Retinal pigment epithelial cell (primary cell): ENCODE measurements around the gene CPT1C.
A peak's percentile ranks its signal among the peaks of the same experiment; 100 is the strongest.

Experiments
- DNase-seq: peaks from one replicate; pipeline ENCODE4 v3.0.0-alpha.2; 2010; ENCODE audit warnings: low read depth
- H3K4me3 ChIP-seq: 2 replicates; pipeline ENCODE4 v1.5.1; 2011; ENCODE audit warnings: mild to moderate bottlenecking, low read length, control low read depth, moderate library complexity
- TF ChIP-seq, protein P1 (sequence below): conservative IDR thresholded peaks from 2 replicates; pipeline ENCODE4 v1.5.1; 2011; ENCODE audit warnings: low read depth, low read length, control low read depth, inconsistent platforms

Gene CPT1C

DNA sequence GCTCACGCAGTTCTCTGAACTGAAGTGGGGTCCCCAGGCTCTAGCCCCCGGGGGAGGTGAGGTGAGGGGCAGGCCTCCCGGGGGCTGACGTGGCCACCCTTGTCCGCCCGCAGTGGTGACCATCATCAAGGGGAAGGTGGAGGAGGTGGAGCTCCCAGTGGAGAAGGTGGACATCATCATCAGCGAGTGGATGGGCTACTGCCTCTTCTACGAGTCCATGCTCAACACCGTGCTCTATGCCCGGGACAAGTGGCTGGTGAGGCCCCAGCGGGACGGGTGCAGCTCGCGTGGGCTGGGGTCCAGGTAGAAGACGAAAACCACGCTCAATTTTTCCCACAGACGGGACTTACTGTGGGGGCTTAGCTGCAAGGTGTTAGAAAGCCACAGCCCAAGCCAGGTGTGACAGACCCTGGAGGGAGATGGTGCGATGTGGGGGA is 7.1 kb upstream of the CPT1C start:
- DNase-seq: no peak
- TF ChIP-seq, protein P1, sequence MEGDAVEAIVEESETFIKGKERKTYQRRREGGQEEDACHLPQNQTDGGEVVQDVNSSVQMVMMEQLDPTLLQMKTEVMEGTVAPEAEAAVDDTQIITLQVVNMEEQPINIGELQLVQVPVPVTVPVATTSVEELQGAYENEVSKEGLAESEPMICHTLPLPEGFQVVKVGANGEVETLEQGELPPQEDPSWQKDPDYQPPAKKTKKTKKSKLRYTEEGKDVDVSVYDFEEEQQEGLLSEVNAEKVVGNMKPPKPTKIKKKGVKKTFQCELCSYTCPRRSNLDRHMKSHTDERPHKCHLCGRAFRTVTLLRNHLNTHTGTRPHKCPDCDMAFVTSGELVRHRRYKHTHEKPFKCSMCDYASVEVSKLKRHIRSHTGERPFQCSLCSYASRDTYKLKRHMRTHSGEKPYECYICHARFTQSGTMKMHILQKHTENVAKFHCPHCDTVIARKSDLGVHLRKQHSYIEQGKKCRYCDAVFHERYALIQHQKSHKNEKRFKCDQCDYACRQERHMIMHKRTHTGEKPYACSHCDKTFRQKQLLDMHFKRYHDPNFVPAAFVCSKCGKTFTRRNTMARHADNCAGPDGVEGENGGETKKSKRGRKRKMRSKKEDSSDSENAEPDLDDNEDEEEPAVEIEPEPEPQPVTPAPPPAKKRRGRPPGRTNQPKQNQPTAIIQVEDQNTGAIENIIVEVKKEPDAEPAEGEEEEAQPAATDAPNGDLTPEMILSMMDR: no peak
- H3K4me3 ChIP-seq: no peak overlapping the region

DNA sequence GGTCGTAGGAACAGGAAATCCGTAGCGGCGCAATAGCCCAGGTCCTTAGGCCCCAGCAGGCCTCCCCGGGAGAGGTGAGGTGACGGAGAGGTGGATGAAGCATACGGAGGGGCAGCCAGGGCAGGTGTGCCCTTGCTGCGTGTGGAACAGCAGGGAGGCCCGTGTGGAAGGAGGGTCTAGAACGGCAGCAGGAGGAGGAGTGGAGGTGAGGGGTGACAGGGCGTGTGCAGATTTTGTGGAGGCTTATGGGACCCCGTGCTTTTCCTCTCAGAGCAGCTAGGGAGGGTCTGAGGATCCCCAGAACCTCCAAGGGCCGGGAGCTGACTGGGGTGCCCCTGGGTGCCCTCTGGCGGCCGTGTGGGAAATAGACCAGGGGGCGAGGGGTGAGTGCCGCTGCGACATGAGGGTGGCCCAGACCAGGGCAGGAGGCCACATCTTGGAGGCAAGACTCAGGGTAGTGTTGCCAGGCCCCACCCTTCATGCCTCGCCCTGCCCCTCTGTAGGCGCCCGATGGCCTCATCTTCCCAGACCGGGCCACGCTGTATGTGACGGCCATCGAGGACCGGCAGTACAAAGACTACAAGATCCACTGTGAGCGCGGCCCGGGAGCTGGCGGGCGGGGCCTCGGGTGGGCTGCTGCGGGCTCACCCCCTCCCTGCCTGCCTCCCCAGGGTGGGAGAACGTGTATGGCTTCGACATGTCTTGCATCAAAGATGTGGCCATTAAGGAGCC is 6.5 kb upstream of the CPT1C start:
- no peak overlapping the region for H3K4me3 ChIP-seq
- TF ChIP-seq, protein P1: peak; percentile 50
- no peak for DNase-seq

DNA sequence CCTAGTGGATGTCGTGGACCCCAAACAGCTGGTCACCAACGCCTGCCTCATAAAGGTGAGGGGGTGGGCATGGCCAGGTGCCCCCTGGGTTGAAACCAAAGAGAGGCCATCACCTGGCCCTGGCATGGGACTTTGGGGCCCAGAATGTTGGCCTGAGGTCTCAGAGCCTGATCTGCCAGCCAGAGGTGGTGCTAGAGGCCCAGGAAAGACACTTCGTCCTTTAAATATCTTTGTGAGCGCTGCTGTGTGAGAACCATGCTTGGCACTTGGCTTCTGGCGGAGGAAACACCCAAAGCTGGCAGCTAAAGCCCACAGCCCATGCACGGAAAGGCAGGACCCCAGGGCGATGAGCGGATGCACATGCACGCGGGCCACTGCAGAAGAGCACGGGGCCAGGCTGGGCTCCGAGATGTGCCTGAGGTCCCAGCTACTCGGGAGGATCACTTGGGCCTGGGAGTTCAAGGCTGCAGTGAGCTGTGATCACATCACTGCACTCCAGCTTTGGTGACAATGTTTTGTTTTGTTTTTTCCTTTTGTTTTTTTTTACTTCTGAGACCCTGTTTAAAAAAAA is 5.8 kb upstream of the CPT1C start:
- TF ChIP-seq, protein P1: no peak
- no peak overlapping the region for H3K4me3 ChIP-seq
- DNase-seq: no peak

DNA sequence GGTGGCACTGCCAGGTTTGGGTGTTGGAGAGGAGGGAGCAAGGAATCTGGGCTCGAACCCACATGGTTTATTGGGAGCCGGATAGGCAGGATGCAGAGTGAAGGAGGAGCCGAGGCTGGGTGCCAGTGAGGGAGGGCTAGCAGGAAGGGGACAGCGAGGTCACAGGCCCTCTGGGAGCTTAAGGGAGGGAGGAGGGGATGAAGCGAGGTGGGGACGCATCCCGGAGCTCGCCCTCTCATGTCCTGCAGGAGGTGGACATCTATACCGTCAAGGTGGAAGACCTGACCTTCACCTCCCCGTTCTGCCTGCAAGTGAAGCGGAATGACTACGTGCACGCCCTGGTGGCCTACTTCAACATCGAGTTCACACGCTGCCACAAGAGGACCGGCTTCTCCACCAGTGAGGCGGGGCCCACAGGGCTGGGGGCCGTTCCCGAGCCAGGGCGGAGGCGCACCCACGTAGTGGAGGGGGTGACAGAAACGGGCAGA is 5.0 kb upstream of the CPT1C start:
- TF ChIP-seq, protein P1: no peak
- no peak overlapping the region for H3K4me3 ChIP-seq
- DNase-seq: no peak

DNA sequence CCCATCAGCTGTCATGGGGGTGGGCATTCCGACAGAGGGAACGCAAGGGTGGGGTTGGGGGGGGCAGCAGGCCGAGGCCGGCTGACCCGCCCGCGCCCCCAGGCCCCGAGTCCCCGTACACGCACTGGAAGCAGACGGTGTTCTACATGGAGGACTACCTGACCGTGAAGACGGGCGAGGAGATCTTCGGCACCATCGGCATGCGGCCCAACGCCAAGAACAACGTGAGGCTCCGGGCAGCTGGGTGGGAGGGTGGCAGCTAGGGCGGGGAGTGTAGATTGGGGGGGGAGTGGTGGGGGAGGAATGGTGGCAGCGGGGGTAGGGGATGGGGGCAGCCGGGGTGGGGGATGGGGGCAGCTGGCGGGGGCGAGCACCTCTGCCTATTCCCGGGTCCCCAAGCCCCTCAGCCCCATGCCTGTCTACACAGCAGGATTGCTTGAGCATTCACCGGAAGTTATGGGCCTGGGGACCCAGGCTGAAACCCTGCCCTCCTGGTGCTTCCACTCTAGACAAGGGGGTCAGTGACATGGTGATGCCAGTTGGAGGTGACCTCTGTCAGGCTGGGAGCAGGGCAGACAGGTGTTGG is 4.3 kb upstream of the CPT1C start:
- no peak overlapping the region for H3K4me3 ChIP-seq
- DNase-seq: no peak
- TF ChIP-seq, protein P1: no peak

DNA sequence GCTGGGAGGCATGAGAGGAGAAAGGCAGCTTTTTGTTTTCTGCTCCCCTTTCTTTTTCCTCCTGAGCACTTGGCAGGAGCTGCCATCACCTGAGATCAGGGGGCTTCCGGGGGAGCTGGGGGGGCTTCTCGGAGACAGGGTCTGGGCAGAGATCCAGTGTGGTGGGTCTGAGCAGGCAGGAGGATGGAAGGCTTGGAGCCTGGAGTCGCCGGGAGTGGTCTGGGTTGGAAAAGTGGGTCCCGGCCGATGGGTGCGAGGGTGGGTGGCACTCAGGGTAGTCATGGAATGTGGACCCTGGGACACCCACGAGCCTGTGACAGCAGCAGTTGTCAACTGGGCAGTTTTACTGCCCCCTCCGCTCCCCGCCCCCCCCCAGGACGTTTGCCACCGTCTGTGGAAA is 3.8 kb upstream of the CPT1C start:
- DNase-seq: no peak
- no peak overlapping the region for H3K4me3 ChIP-seq
- TF ChIP-seq, protein P1: no peak
